ENCODE measurements around the gene IL10RB. TPM values are rescaled to one million over a fixed set of nuclear protein-coding genes. Genes with fewer than 3 reads are reported as not detected.

IL10RB gene
- total and polyA plus RNA-seq, 10 of the 15 experiments (the other 5 are each of a cell fraction or from before 2014, with no cell fraction given), result 15.0 to 55.1 (median 34.9) TPM

GRCh38 chr21:33259995-33260394 lies 6.2 kb upstream of the IL10RB start:
- Histone ChIP-seq H4K20me1 (ENCODE audit: control insufficient read depth, insufficient read depth) (no peaks in the 10 kb centered on the region), H3K27me3 (replicated peaks in 1 of 2; ENCODE audit: control insufficient read depth in 2 of 2, insufficient read depth in 2 of 2, low read length in 1 of 2) (no peaks in the 10 kb centered on the region), H3K9me3 (replicated peaks; ENCODE audit: control insufficient read depth, insufficient read depth, low read length) (no peaks in the 10 kb centered on the region; the same call in 2 of the 3 replicates), H3K4me2 (ENCODE audit: control insufficient read depth, insufficient read depth) (no peak overlapping the region), H3K79me2 (ENCODE audit: control insufficient read depth, insufficient read depth, low read length) (peaks cover 3% of the 10 kb centered on the region), H3K9ac (ENCODE audit: control insufficient read depth, insufficient read depth, low read length) (no peak overlapping the region), H3K4me3 (no peak overlapping the region), H2AFZ (ENCODE audit: control insufficient read depth, low read depth, low read length) (no peak overlapping the region), H3K36me3 (ENCODE audit: control insufficient read depth in 2 of 2, insufficient read depth in 2 of 2, low read length in 1 of 2) (peaks cover 21 to 39% of the 10 kb centered on the region in 2 experiments), H3K4me1 (ENCODE audit: control insufficient read depth, insufficient read depth, low read length) (peaks cover 5% of the 10 kb centered on the region; the same call in 1 of the 2 replicates), H3K27ac (ENCODE audit: control insufficient read depth, insufficient read depth) (no peak overlapping the region)
- ChIA-PET POLR2A (interaction anchor here (2.6 kb wide), 1 partner anchor 21 kb away, joined by 10 read pairs; no protein-coding TSS in a partner anchor), CTCF (interaction anchor here (0.7 to 1.1 kb wide), 2 partner anchors 15 to 21 kb away, joined by 3 to 5 read pairs; no protein-coding TSS in a partner anchor), SMC1A (ENCODE audit: uncharacterized antibody, unreplicated experiment) (interaction anchor here (1.4 kb wide), 1 partner anchor 8 kb away, joined by 3 read pairs; no protein-coding TSS in a partner anchor), RAD21 (ENCODE audit: unreplicated experiment) (interaction anchor here (1.1 kb wide), 1 partner anchor 21 kb away, joined by 4 read pairs; no protein-coding TSS in a partner anchor)
- no peak for TF ChIP-seq MEF2A (IDR thresholded peaks at IDR 0.05; ENCODE audit: insufficient read depth, low read depth, low read length)
- TF ChIP-seq, protein P1, sequence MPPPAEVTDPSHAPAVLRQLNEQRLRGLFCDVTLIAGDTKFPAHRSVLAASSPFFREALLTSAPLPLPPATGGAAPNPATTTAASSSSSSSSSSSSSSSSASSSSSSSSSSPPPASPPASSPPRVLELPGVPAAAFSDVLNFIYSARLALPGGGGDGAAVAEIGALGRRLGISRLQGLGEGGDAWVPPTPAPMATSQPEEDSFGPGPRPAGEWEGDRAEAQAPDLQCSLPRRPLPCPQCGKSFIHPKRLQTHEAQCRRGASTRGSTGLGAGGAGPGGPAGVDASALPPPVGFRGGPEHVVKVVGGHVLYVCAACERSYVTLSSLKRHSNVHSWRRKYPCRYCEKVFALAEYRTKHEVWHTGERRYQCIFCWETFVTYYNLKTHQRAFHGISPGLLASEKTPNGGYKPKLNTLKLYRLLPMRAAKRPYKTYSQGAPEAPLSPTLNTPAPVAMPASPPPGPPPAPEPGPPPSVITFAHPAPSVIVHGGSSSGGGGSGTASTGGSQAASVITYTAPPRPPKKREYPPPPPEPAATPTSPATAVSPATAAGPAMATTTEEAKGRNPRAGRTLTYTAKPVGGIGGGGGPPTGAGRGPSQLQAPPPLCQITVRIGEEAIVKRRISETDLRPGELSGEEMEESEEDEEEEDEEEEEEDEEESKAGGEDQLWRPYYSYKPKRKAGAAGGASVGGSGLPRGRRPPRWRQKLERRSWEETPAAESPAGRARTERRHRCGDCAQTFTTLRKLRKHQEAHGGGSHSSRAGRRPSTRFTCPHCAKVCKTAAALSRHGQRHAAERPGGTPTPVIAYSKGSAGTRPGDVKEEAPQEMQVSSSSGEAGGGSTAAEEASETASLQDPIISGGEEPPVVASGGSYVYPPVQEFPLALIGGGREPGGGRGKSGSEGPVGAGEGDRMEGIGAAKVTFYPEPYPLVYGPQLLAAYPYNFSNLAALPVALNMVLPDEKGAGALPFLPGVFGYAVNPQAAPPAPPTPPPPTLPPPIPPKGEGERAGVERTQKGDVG (CRISPR knock-in tag; IDR thresholded peaks at IDR 0.05), result no peak
- no peak for TF ChIP-seq EZH2 (IDR thresholded peaks at IDR 0.05; ENCODE audit: borderline replicate concordance, control insufficient read depth, low read depth, low read length)
- no peak for TF ChIP-seq ZNF24 (IDR thresholded peaks at IDR 0.05)
- TF ChIP-seq RELA (IDR thresholded peaks at IDR 0.05; ENCODE audit: borderline replicate concordance, partially characterized antibody), result no peak
- no peak for TF ChIP-seq ZNF384 (IDR thresholded peaks at IDR 0.05; ENCODE audit: borderline replicate concordance, low read depth, low read length)
- no peak for TF ChIP-seq CHD2 (IDR thresholded peaks at IDR 0.05; ENCODE audit: borderline replicate concordance, low read depth, low read length)
- TF ChIP-seq ETV6 (conservative IDR thresholded peaks at IDR 0.05 in 1 of 2, IDR thresholded peaks at IDR 0.05 in 1 of 2; ENCODE audit: borderline replicate concordance in 1 of 2, low read depth in 1 of 2), result no peak
- DNase-seq (ENCODE audit: low read depth, low spot score) (no peak), ATAC-seq (no peak), FAIRE-seq (no peak)
- no TSS peak for BruUV-seq (replicated peaks)
- in situ Hi-C loops (cut with MboI), result loop anchor here (25.0 kb wide), 1 partner anchor 1602 kb away; no protein-coding TSS in a partner anchor
- 65% methylated on average over 7 of the region's 7 CpGs for WGBS (ENCODE audit: insufficient coverage, insufficient replicate concordance, low lambda C conversion rate, missing lambda C conversion rate)
- intact Hi-C loops (cut with micrococcal nuclease; ENCODE audit: unreplicated experiment), result no loop called here
